HepG2 (cell line): ENCODE measurements around the gene MEPCE. TPM values are rescaled to one million over a fixed set of nuclear protein-coding genes. Genes with fewer than 3 reads are reported as not detected.

Source experiments
- ELF1 ChIP-seq: sonication (generic); formaldehyde crosslinking; IDR thresholded peaks from 2 replicates; pipeline ENCODE4 v1.4.0; 2020; ENCODE audit warnings: missing genetic modification reagents
- KLF6 ChIP-seq: IDR thresholded peaks from 2 replicates; pipeline ENCODE4 v1.8.0; 2016; ENCODE audit warnings: missing biosample characterization, missing genetic modification reagents
- NFIC ChIP-seq: IDR thresholded peaks from 2 replicates; pipeline ENCODE4 v1.6.1; 2012; ENCODE audit warnings: mild to moderate bottlenecking, low read length, inconsistent platforms
- NKX3-1 ChIP-seq: sonication (generic); formaldehyde crosslinking; IDR thresholded peaks from 2 replicates; pipeline ENCODE4 v1.5.0; 2020; ENCODE audit warnings: missing genetic modification reagents
- PITX1 ChIP-seq: sonication (generic); formaldehyde crosslinking; IDR thresholded peaks from 2 replicates; pipeline ENCODE4 v1.5.1; 2020; ENCODE audit warnings: mild to moderate bottlenecking, missing genetic modification reagents
- RFX3 ChIP-seq: IDR thresholded peaks from 2 replicates; pipeline ENCODE4 v1.6.1; 2016; ENCODE audit warnings: missing biosample characterization, missing genetic modification reagents
- SMC3 ChIP-seq: IDR thresholded peaks from 2 replicates; pipeline ENCODE4 v1.6.1; 2011; ENCODE audit warnings: low read length, improper control_type of control experiment
- ZBTB3 ChIP-seq: sonication (generic); formaldehyde crosslinking; IDR thresholded peaks from 2 replicates; pipeline ENCODE4 v1.4.0; 2020; ENCODE audit warnings: low read depth, mild to moderate bottlenecking, moderate library complexity, missing genetic modification reagents, borderline replicate concordance
- ZBTB42 ChIP-seq: sonication (generic); formaldehyde crosslinking; IDR thresholded peaks from 2 replicates; pipeline ENCODE4 v1.5.0; 2020; ENCODE audit warnings: mild to moderate bottlenecking, missing genetic modification reagents
- ZFP90 ChIP-seq: sonication (generic); formaldehyde crosslinking; IDR thresholded peaks from 2 replicates; pipeline ENCODE4 v1.8.0; 2022; ENCODE audit warnings: missing genetic modification reagents, mild to moderate bottlenecking, inconsistent platforms, borderline replicate concordance
- ZFYVE20 ChIP-seq: sonication (generic); formaldehyde crosslinking; IDR thresholded peaks from 2 replicates; pipeline ENCODE4 v1.8.0; 2023; ENCODE audit warnings: low read depth, mild to moderate bottlenecking, moderate library complexity, missing genetic modification reagents, borderline replicate concordance
- ZNF678 ChIP-seq: sonication (generic); formaldehyde crosslinking; IDR thresholded peaks from 2 replicates; pipeline ENCODE4 v1.4.0; 2020; ENCODE audit warnings: mild to moderate bottlenecking, missing genetic modification reagents
- ZSCAN29 ChIP-seq: sonication (generic); formaldehyde crosslinking; conservative IDR thresholded peaks from 2 replicates; pipeline ENCODE4 v1.4.0; 2020; ENCODE audit warnings: mild to moderate bottlenecking, missing genetic modification reagents
- polyA plus RNA-seq, 8 experiments: library from polyadenylated mRNA; depleted of rRNA in 3 of 8; stranded (reverse) in 7 of 8; unstranded in 1 of 8; fragments of >200 nt; fragmentation: Illumina TruSeq in 4 of 8; extraction: Trizol in 4 of 8; gene quantifications; 2 replicates each; pipeline versions ENCODE4 v1.2.1 to v1.2.3, GENCODE V29; 2011 to 2016; ENCODE audit warnings: low read depth in 4 of 8, missing spikeins in 1 of 8, mixed read lengths in 1 of 8; ENCODE audit not compliant: insufficient read depth in 1 of 8
- total RNA-seq, 5 experiments: library from RNA; depleted of rRNA; stranded (reverse); fragments of >200 nt; fragmentation: Illumina TruSeq; extraction: Trizol; gene quantifications; 2 replicates each; pipeline ENCODE4 v1.2.3, GENCODE V29; 2016; ENCODE audit warnings: low read depth in 1 of 5
- TF ChIP-seq, protein P1 (sequence below): sonication (generic); formaldehyde crosslinking; IDR thresholded peaks from 2 replicates; pipeline ENCODE4 v1.4.0; 2020; ENCODE audit warnings: missing genetic modification reagents, borderline replicate concordance
- TF ChIP-seq, protein P2 (sequence below): sonication (generic); formaldehyde crosslinking; IDR thresholded peaks from 2 replicates; pipeline ENCODE4 v1.4.0; 2020; ENCODE audit warnings: missing genetic modification reagents, borderline replicate concordance
- TF ChIP-seq, protein P3 (sequence below): sonication (generic); formaldehyde crosslinking; IDR thresholded peaks from 2 replicates; pipeline ENCODE4 v1.4.0; 2020; ENCODE audit warnings: missing genetic modification reagents, low read depth, mild to moderate bottlenecking, borderline replicate concordance
- TF ChIP-seq, protein P4 (sequence below): IDR thresholded peaks from 2 replicates; pipeline ENCODE4 v1.6.1; 2016; ENCODE audit warnings: mild to moderate bottlenecking
- TF ChIP-seq, protein P5 (sequence below): sonication (generic); formaldehyde crosslinking; IDR thresholded peaks from 2 replicates; pipeline ENCODE4 v1.4.0; 2020; ENCODE audit warnings: missing genetic modification reagents

The MEPCE gene
- total and polyA plus RNA-seq, 2 of the 13 experiments (the other 11 are each of a cell fraction or from before 2014, with no cell fraction given): 12.3 to 26.0 TPM

DNA sequence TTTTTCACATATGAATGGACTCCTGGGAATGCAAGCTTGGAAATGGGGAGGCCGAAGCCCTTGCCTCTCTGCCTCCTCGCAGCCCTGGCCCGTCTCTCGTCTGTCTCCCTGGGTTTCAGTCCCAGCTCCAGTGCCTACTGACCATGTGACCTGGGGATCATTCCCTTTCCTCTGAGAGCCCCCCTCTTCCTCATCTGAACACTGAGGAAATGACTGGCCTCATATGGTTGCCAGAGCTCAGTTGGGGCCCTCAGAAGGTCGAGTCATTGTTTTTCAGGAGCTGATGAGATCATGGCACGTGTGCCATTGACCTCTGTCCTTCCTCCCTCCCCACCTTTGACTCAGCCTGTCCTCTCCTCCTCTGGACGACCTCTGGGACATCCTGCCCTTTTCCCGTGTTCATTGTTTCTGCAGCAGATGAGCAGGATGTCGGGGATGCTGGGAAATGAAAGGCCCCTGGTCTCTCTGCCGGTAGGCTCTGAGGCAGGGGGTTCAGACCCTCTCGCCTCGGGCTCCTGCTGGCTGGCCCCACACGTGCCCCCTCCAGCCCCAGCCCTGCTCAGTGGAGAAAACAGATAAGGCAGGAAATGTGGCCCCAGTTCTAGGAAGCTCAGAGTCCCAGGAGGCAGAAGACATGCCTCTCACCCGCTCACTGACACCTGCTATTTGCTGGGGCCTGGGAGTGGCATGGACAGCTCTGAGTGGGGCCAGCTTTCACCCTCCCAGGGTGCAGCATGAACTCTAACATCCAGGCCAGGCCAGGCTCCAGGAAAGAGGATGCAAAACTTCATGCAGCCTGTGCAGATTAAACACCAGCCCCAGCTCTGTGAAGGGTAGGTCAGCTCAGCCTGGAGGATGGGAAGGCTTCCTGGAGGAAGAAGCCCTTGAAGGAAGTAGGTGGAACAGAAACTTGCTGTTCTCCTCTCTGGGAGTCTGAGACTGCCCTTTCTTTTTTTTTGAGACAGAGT, 15.0 kb downstream of the MEPCE start (continued):
- TF ChIP-seq, protein P1, sequence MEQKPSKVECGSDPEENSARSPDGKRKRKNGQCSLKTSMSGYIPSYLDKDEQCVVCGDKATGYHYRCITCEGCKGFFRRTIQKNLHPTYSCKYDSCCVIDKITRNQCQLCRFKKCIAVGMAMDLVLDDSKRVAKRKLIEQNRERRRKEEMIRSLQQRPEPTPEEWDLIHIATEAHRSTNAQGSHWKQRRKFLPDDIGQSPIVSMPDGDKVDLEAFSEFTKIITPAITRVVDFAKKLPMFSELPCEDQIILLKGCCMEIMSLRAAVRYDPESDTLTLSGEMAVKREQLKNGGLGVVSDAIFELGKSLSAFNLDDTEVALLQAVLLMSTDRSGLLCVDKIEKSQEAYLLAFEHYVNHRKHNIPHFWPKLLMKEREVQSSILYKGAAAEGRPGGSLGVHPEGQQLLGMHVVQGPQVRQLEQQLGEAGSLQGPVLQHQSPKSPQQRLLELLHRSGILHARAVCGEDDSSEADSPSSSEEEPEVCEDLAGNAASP (CRISPR knock-in tag): peak; percentile 79; the same call in 1 of the 2 replicates
- TF ChIP-seq PITX1 (CRISPR knock-in tag) (peak; percentile 64; the same call in 1 of the 2 replicates), KLF6 (CRISPR knock-in tag) (no peak), ZBTB42 (CRISPR knock-in tag) (peak; percentile 36; the same call in 1 of the 2 replicates), RFX3 (no peak), ELF1 (CRISPR knock-in tag) (peak; percentile 58), ZFP90 (CRISPR knock-in tag) (no peak), SMC3 (peak; percentile 4; the same call in 1 of the 2 replicates), ZFYVE20 (CRISPR knock-in tag) (no peak), ZNF678 (0 out of 2 replicates have a peak, but pooled peaks have one; percentile 62), ZSCAN29 (peak; percentile 78; the same call in 1 of the 2 replicates), ZBTB3 (CRISPR knock-in tag) (0 out of 2 replicates have a peak, but pooled peaks have one; percentile 79), NFIC (0 out of 2 replicates have a peak, but pooled peaks have one; percentile 29), NKX3-1 (CRISPR knock-in tag) (0 out of 2 replicates have a peak, but pooled peaks have one; percentile 26)
- TF ChIP-seq, protein P2, sequence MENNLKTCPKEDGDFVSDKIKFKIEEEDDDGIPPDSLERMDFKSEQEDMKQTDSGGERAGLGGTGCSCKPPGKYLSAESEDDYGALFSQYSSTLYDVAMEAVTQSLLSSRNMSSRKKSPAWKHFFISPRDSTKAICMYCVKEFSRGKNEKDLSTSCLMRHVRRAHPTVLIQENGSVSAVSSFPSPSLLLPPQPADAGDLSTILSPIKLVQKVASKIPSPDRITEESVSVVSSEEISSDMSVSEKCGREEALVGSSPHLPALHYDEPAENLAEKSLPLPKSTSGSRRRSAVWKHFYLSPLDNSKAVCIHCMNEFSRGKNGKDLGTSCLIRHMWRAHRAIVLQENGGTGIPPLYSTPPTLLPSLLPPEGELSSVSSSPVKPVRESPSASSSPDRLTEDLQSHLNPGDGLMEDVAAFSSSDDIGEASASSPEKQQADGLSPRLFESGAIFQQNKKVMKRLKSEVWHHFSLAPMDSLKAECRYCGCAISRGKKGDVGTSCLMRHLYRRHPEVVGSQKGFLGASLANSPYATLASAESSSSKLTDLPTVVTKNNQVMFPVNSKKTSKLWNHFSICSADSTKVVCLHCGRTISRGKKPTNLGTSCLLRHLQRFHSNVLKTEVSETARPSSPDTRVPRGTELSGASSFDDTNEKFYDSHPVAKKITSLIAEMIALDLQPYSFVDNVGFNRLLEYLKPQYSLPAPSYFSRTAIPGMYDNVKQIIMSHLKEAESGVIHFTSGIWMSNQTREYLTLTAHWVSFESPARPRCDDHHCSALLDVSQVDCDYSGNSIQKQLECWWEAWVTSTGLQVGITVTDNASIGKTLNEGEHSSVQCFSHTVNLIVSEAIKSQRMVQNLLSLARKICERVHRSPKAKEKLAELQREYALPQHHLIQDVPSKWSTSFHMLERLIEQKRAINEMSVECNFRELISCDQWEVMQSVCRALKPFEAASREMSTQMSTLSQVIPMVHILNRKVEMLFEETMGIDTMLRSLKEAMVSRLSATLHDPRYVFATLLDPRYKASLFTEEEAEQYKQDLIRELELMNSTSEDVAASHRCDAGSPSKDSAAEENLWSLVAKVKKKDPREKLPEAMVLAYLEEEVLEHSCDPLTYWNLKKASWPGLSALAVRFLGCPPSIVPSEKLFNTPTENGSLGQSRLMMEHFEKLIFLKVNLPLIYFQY (CRISPR knock-in tag): no peak
- TF ChIP-seq, protein P3, sequence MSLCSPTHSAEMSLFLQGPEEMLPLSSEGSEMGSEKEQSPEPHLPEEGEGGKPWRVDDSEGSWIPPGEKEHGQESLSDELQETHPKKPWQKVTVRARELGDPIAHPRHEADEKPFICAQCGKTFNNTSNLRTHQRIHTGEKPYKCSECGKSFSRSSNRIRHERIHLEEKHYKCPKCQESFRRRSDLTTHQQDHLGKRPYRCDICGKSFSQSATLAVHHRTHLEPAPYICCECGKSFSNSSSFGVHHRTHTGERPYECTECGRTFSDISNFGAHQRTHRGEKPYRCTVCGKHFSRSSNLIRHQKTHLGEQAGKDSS (CRISPR knock-in tag): peak; percentile 34; the same call in 1 of the 2 replicates
- TF ChIP-seq, protein P4, sequence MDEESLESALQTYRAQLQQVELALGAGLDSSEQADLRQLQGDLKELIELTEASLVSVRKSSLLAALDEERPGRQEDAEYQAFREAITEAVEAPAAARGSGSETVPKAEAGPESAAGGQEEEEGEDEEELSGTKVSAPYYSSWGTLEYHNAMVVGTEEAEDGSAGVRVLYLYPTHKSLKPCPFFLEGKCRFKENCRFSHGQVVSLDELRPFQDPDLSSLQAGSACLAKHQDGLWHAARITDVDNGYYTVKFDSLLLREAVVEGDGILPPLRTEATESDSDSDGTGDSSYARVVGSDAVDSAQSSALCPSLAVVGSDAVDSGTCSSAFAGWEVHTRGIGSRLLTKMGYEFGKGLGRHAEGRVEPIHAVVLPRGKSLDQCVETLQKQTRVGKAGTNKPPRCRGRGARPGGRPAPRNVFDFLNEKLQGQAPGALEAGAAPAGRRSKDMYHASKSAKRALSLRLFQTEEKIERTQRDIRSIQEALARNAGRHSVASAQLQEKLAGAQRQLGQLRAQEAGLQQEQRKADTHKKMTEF (CRISPR knock-in tag): peak; percentile 91
- TF ChIP-seq, protein P5, sequence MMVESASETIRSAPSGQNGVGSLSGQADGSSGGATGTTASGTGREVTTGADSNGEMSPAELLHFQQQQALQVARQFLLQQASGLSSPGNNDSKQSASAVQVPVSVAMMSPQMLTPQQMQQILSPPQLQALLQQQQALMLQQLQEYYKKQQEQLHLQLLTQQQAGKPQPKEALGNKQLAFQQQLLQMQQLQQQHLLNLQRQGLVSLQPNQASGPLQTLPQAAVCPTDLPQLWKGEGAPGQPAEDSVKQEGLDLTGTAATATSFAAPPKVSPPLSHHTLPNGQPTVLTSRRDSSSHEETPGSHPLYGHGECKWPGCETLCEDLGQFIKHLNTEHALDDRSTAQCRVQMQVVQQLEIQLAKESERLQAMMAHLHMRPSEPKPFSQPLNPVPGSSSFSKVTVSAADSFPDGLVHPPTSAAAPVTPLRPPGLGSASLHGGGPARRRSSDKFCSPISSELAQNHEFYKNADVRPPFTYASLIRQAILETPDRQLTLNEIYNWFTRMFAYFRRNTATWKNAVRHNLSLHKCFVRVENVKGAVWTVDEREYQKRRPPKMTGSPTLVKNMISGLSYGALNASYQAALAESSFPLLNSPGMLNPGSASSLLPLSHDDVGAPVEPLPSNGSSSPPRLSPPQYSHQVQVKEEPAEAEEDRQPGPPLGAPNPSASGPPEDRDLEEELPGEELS (CRISPR knock-in tag): peak; percentile 81
